Spleen (tissue), 7 donors: Measurements from ENCODE around the gene TEX13D.

Experiments
- CTCF ChIP-seq, 11 experiments: fragments of 200-600 bp in 7 of 11; fragments of 450-650 bp in 4 of 11; sonication (generic) in 4 of 11; IDR thresholded peaks in 8 of 11; conservative IDR thresholded peaks in 3 of 11; 1 replicate in 7 of 11; 2 replicates in 4 of 11; pipeline versions ENCODE4 v1.4.0 to v1.8.0; 2016 to 2021; ENCODE audit warnings: antibody characterized with exemption in 11 of 11, inconsistent platforms in 4 of 11, mild to moderate bottlenecking in 1 of 11
- POLR2A ChIP-seq, 3 donors: fragments of 450-650 bp; IDR thresholded peaks; one replicate each; pipeline ENCODE4 v1.5.1; 2017; ENCODE audit warnings: antibody characterized with exemption in 3 of 3, mild to moderate bottlenecking in 1 of 3
- POLR2AphosphoS5 ChIP-seq, 3 donors: sonication (generic); formaldehyde crosslinking; IDR thresholded peaks; one replicate each; pipeline ENCODE4 v1.5.1; 2017; ENCODE audit warnings: antibody characterized with exemption in 3 of 3
- donor health status: DM: no; HTN: no; CAD: no; lungs with moderate emphysema.
- donor health status: DM: no; HTN: no; CAD: no.
- donor health status: DM: no; HTN: no; CAD: no.

GRCh38 chrX:124362761-124363160 lies 30.3 kb downstream of the TEX13D start:
- TF ChIP-seq CTCF (IDR thresholded peaks at IDR 0.05 in 8 of 11, conservative IDR thresholded peaks at IDR 0.05 in 3 of 11): no peak
- TF ChIP-seq POLR2AphosphoS5 (IDR thresholded peaks at IDR 0.05): no peak
- no peak for TF ChIP-seq POLR2A (IDR thresholded peaks at IDR 0.05)
